SU-DHL-6 (cell line): ENCODE data around the gene LGALS9.
"Not testable (repeated sequence)": the region's sequence is repeated elsewhere in the genome, so short reads cannot be mapped to it uniquely, and the experiment has no call there.

Experiments used
- H2AFZ ChIP-seq: fragments of 200-600 bp; sonication (generic); 2 replicates; pipeline ENCODE4 v1.6.1; 2014; ENCODE audit warnings: low read depth, mild to moderate bottlenecking, moderate library complexity, mixed read lengths, antibody characterized with exemption, low read length; ENCODE audit not compliant: severe bottlenecking
- H3F3A ChIP-seq: fragments of 200-600 bp; shearing (Covaris generic); 2 replicates; pipeline ENCODE4 v1.6.0; 2016; ENCODE audit warnings: antibody characterized with exemption, mild to moderate bottlenecking; ENCODE audit not compliant: insufficient read depth
- H3K27ac ChIP-seq: fragments of 200-600 bp; sonication (generic); 2 replicates; pipeline ENCODE4 v1.5.1; 2016; ENCODE audit warnings: low read depth, mild to moderate bottlenecking, low read length, moderate library complexity, mixed read lengths
- H3K27me3 ChIP-seq: fragments of 200-600 bp; sonication (generic), shearing (Covaris generic); 2 replicates; pipeline ENCODE4 v1.6.0; 2014; ENCODE audit warnings: mild to moderate bottlenecking, low read length
- H3K36me3 ChIP-seq: fragments of 200-600 bp; sonication (generic); 2 replicates; pipeline ENCODE4 v1.6.1; 2014; ENCODE audit warnings: mild to moderate bottlenecking, low read length, mixed read lengths
- H3K4me2 ChIP-seq: fragments of 300-600, 200-600 bp; shearing (Covaris generic), sonication (generic); 2 replicates; pipeline ENCODE4 v1.6.0; 2014; ENCODE audit warnings: low read length, low read depth, mild to moderate bottlenecking; ENCODE audit not compliant: poor library complexity, severe bottlenecking
- H3K4me3 ChIP-seq: fragments of 200-600 bp; sonication (generic); 2 replicates; pipeline ENCODE4 v1.5.1; 2014; ENCODE audit warnings: antibody characterized with exemption, low read length, mild to moderate bottlenecking, mixed read lengths; ENCODE audit not compliant: insufficient read depth, poor library complexity, severe bottlenecking
- H3K79me2 ChIP-seq: fragments of 200-600 bp; sonication (generic); 2 replicates; pipeline ENCODE4 v1.6.1; 2014; ENCODE audit warnings: mild to moderate bottlenecking, low read length, moderate library complexity; ENCODE audit not compliant: insufficient read depth
- H3K9ac ChIP-seq: fragments of 200-600 bp; sonication (generic); 2 replicates; pipeline ENCODE4 v1.7.0; 2014; ENCODE audit warnings: mild to moderate bottlenecking, low read length
- H3K9me2 ChIP-seq: fragments of 200-600 bp; sonication (generic); replicated peaks from 2 replicates; pipeline ENCODE4 v1.6.1; 2014; ENCODE audit warnings: low read length; ENCODE audit not compliant: insufficient read depth
- H3K9me3 ChIP-seq: fragments of 200-600 bp; sonication (generic); 2 replicates; pipeline ENCODE4 v1.6.1; 2014; ENCODE audit warnings: low read length, mixed read lengths; ENCODE audit not compliant: insufficient read depth
- H4K20me1 ChIP-seq: fragments of 200-600 bp; sonication (generic); 2 replicates; pipeline ENCODE4 v1.6.1; 2014; ENCODE audit warnings: low read depth, mild to moderate bottlenecking, antibody characterized with exemption, low read length, moderate library complexity, mixed read lengths
- EZH2phosphoT487 ChIP-seq: fragments of 200-600 bp; sonication (generic), shearing (Covaris generic); conservative IDR thresholded peaks from 2 replicates; pipeline ENCODE4 v1.6.1; 2018; ENCODE audit warnings: mild to moderate bottlenecking, antibody characterized with exemption, low read length, moderate library complexity, mixed read lengths
- TF ChIP-seq, protein P1 (sequence below): fragments of 200-600 bp; sonication (generic); IDR thresholded peaks from one replicate; pipeline ENCODE4 v1.5.1; 2017; ENCODE audit warnings: antibody characterized with exemption, mild to moderate bottlenecking, low read length, moderate library complexity; ENCODE audit not compliant: insufficient read depth, poor library complexity, severe bottlenecking

Gene LGALS9

DNA sequence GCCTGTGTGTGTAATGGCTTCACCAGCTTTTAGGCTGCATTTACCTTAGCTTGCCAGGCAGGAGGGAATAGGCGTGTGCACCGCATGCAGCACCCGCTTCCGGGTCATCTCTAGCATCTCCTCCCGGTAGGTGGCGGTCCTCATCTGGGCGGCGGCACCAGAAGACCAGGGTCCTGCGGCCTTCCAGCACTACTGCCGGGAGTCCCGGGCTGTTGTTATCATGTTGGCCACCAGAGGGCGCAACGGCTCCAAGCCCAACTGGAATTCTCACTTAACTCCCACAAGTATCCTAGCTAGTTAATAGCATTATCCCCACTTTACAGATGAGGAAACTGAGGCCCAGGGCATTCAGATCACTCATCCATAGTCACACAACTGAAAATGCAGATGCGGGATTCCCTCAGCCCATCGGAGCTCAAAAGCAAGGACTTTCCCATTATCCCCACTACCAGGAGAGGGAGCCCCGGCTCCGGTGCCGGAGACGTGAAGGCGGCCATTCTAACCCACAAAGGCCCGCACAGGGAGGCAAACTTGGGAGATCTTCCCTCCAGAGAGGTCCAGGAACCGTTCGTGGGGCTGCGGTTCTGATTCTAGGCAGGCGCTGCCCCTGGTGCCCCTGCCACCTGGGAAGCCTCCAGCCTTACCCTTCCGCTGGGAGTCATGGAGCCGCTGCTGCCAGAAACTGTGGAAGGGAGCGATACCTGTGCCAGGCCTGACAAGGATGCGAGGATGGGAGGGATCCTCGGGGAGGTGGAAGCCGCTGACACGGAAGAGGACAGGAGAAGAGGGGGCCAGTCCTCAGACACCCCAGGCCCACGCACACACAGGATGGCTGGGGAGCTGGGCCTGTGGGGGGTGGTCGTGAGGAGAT, 23.9 kb downstream of the LGALS9 start:
- Histone ChIP-seq H3K36me3 (no peaks in the 10 kb centered on the region), H3K4me3 (no peak overlapping the region), H3K9me3 (no peaks in the 10 kb centered on the region), H3K79me2 (no peaks in the 10 kb centered on the region), H3K9me2 (no peaks in the 10 kb centered on the region), H3K27me3 (no peaks in the 10 kb centered on the region), H3K4me2 (no peak overlapping the region), H2AFZ (peak overlapping the region; percentile 94), H3F3A (no peaks in the 10 kb centered on the region), H3K9ac (no peak overlapping the region), H3K27ac (no peak overlapping the region), H4K20me1 (no peaks in the 10 kb centered on the region)
- TF ChIP-seq EZH2phosphoT487, result no peak
- TF ChIP-seq, protein P1, sequence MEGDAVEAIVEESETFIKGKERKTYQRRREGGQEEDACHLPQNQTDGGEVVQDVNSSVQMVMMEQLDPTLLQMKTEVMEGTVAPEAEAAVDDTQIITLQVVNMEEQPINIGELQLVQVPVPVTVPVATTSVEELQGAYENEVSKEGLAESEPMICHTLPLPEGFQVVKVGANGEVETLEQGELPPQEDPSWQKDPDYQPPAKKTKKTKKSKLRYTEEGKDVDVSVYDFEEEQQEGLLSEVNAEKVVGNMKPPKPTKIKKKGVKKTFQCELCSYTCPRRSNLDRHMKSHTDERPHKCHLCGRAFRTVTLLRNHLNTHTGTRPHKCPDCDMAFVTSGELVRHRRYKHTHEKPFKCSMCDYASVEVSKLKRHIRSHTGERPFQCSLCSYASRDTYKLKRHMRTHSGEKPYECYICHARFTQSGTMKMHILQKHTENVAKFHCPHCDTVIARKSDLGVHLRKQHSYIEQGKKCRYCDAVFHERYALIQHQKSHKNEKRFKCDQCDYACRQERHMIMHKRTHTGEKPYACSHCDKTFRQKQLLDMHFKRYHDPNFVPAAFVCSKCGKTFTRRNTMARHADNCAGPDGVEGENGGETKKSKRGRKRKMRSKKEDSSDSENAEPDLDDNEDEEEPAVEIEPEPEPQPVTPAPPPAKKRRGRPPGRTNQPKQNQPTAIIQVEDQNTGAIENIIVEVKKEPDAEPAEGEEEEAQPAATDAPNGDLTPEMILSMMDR, result peak; percentile 98

DNA sequence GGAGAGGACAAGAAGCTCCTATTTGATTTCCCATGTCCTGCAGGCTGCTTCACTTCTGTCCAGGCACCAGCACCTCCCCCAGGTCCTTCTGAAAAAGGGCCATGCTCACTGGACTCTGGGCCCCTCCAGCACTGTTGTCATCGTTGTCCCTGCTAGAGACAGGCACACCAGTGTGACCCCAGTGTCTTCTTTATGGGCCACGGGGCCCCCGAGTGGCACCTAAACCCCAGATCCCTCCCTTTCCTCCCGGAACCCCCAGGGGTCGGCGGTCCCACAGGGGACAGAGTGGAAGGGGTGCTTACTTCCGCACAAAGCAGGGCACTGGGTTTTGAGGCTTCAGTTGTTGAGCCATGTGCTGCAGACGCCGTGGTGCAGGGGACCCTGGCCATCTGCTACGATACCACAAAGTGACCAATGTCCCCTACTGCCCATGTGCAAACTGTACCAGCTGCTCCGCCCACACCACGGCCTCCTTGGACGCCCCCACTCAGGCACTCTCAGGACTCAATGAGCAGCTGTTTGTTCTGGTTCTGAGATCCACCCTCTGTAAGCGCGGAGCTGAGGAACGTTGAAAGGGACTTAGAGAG, 24.6 kb downstream of the LGALS9 start:
- not testable (repeated sequence) for H3K27me3 ChIP-seq, H3K27ac ChIP-seq, H3K9me2 ChIP-seq, H3K4me2 ChIP-seq, H3K36me3 ChIP-seq, H4K20me1 ChIP-seq, H3K79me2 ChIP-seq, H3K4me3 ChIP-seq, H3F3A ChIP-seq, H2AFZ ChIP-seq, H3K9me3 ChIP-seq, H3K9ac ChIP-seq

DNA sequence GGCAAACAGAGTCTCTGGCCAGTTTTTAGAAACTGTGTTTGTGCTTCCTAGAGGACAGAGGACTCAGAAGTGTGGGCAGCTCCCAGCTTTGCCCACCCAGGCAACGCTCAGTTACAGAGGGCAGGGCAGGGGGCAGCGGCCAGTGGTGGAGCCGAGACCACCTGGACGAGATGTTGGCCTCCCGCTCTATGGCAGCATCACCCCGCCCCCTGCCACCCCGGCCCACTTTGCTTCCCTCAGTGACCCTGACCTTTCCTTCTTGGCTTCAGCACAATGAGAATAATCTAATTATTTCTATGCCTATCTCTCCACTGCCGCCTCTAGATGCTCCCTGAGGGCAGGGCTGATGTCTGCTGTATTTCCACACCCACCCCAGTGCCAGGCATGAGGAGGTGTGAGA, 25.6 kb downstream of the LGALS9 start:
- H4K20me1 ChIP-seq, H3K36me3 ChIP-seq, H3K9ac ChIP-seq, H3K27ac ChIP-seq, H3K4me3 ChIP-seq, H3K79me2 ChIP-seq, H3K4me2 ChIP-seq, H3K9me3 ChIP-seq, H3K9me2 ChIP-seq, H3K27me3 ChIP-seq, H2AFZ ChIP-seq, H3F3A ChIP-seq: not testable (repeated sequence)

DNA sequence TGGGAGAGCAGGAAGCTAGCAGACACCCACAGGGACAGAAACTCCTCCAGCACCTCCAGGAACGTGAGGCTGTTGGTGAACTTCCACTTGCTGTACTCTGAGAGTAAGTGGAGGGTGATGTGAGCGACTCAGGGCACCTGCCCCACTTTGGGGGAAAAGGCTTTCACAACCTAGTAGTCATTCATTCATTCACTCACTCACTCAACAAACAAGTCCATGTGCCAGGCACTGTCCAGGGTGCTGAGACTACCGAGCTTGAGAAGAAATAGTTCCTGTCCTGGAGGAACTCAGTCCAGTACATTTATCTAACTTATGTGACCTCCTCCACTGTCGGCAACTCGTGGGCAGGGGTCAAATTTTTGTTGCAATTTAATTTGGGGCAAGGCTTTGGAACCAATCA, 26.6 kb downstream of the LGALS9 start:
- no peak overlapping the region for H3K27ac ChIP-seq
- H3K4me2 ChIP-seq, result no peak overlapping the region
- H2AFZ ChIP-seq, result no peak overlapping the region
- H3F3A ChIP-seq, result no peaks in the 10 kb centered on the region
- no peaks in the 10 kb centered on the region for H4K20me1 ChIP-seq
- H3K79me2 ChIP-seq, result no peaks in the 10 kb centered on the region
- TF ChIP-seq, protein P1, result no peak
- TF ChIP-seq EZH2phosphoT487, result no peak
- H3K36me3 ChIP-seq, result no peaks in the 10 kb centered on the region
- H3K9me3 ChIP-seq, result no peaks in the 10 kb centered on the region
- no peak overlapping the region for H3K4me3 ChIP-seq
- no peak overlapping the region for H3K9ac ChIP-seq
- H3K27me3 ChIP-seq, result no peaks in the 10 kb centered on the region
- H3K9me2 ChIP-seq, result no peaks in the 10 kb centered on the region
